HFF-Myc (cell line): ENCODE data around the gene ATPAF2.
A peak's percentile ranks its signal among the peaks of the same experiment; 100 is the strongest.

Experiments used
- DNase-seq: peaks from one replicate; pipeline ENCODE4 v3.0.0-alpha.2; 2011; ENCODE audit warnings: low read depth; ENCODE audit errors: extremely low read depth
- H3K4me3 ChIP-seq: replicated peaks from 2 replicates; pipeline ENCODE4 v1.5.1; 2011; ENCODE audit warnings: low read depth, mild to moderate bottlenecking, control low read depth, low read length
- CTCF ChIP-seq: IDR thresholded peaks from 2 replicates; pipeline ENCODE4 v1.5.1; 2012; ENCODE audit warnings: mild to moderate bottlenecking, low read depth, low read length, control low read depth; ENCODE audit errors: missing control alignments

Gene ATPAF2

GRCh38 chr17:17972952-17973254, 66.1 kb downstream of the ATPAF2 start:
- H3K4me3 ChIP-seq: peak overlapping the region; percentile 67
- no peak for TF ChIP-seq CTCF
- DNase-seq: no peak

- H3K4me3 ChIP-seq: peak within 1 kb of the TSS; percentile 67
- no peak for TF ChIP-seq CTCF
- DNase-seq: peak; percentile 100
These were observed 66.6 kb downstream of the ATPAF2 start, which contains the start of the genes DRC3 and TOM1L2 for GRCh38 chr17:17972126-17972951. Gene DRC3 (plus strand): TSS chr17:17972862. CDS start chr17:17977599, 4,737 bp downstream. Gene TOM1L2 (minus strand): TSS chr17:17972400. CDS start chr17:17972313, 87 bp downstream.

GRCh38 chr17:17971431-17972125, 67.4 kb downstream of the ATPAF2 start:
- H3K4me3 ChIP-seq: peak overlapping the region; percentile 67
- no peak for TF ChIP-seq CTCF
- DNase-seq: no peak

- peak overlapping the region; percentile 67 for H3K4me3 ChIP-seq
- DNase-seq: no peak
- no peak for TF ChIP-seq CTCF
These were observed 68.1 kb downstream of the ATPAF2 start for GRCh38 chr17:17970699-17971430.
